Transverse colon (tissue), 4 donors: ENCODE data around the gene TVP23A.

Experiments used
- POLR2A ChIP-seq: fragments of 450-650 bp; IDR thresholded peaks from one replicate; pipeline ENCODE4 v1.6.1; 2016; ENCODE audit warnings: antibody characterized with exemption, mild to moderate bottlenecking, moderate library complexity
- POLR2AphosphoS5 ChIP-seq, 3 donors: sonication (generic); formaldehyde crosslinking; IDR thresholded peaks; one replicate each; pipeline ENCODE4 v1.6.1; 2016; ENCODE audit warnings: antibody characterized with exemption in 3 of 3
- TF ChIP-seq, protein P1 (sequence below), 5 experiments: fragments of 200-600 bp in 3 of 5; fragments of 450-650 bp in 2 of 5; sonication (generic) in 3 of 5; IDR thresholded peaks; 1 replicate in 2 of 5; 2 replicates in 3 of 5; pipeline ENCODE4 v1.5.1; 2016 to 2017; ENCODE audit warnings: antibody characterized with exemption in 5 of 5, inconsistent platforms in 3 of 5, mild to moderate bottlenecking in 2 of 5, moderate library complexity in 1 of 5

DNA sequence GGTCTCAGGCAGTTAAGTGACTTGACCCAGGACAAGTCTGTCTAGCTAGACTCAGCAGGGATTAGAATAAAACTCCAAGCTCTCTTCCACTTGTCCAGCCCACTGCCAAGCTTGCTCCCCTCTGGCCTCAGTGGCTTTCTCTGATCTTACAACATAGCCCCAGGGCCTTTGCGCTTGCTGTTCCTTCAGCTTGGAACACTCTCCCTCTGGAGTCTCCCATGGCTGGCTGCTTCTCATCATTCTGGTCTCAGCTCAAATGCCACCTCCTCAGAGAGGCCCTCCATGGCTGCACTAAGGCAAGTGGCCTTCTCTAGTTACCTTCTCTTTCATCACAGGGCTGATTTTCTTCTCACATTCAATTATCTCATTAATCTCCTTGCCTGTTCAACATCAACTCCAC lies 1.1 kb downstream of the TVP23A start:
- TF ChIP-seq POLR2A: no peak
- TF ChIP-seq, protein P1, sequence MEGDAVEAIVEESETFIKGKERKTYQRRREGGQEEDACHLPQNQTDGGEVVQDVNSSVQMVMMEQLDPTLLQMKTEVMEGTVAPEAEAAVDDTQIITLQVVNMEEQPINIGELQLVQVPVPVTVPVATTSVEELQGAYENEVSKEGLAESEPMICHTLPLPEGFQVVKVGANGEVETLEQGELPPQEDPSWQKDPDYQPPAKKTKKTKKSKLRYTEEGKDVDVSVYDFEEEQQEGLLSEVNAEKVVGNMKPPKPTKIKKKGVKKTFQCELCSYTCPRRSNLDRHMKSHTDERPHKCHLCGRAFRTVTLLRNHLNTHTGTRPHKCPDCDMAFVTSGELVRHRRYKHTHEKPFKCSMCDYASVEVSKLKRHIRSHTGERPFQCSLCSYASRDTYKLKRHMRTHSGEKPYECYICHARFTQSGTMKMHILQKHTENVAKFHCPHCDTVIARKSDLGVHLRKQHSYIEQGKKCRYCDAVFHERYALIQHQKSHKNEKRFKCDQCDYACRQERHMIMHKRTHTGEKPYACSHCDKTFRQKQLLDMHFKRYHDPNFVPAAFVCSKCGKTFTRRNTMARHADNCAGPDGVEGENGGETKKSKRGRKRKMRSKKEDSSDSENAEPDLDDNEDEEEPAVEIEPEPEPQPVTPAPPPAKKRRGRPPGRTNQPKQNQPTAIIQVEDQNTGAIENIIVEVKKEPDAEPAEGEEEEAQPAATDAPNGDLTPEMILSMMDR (IDR thresholded peaks at IDR 0.05): no peak
- TF ChIP-seq POLR2AphosphoS5 (IDR thresholded peaks at IDR 0.05): no peak
